DND-41 (cell line): Measurements from ENCODE around the gene ASB13.

Experiments
- CTCF ChIP-seq: IDR thresholded peaks from 2 replicates; pipeline ENCODE4 v1.5.1; 2012; ENCODE audit warnings: borderline replicate concordance, low read length, moderate library complexity, mild to moderate bottlenecking; ENCODE audit not compliant: poor library complexity, severe bottlenecking; ENCODE audit errors: extremely low read depth
- EZH2 ChIP-seq: IDR thresholded peaks from 3 replicates; pipeline ENCODE4 v1.6.1; 2012; ENCODE audit warnings: borderline replicate concordance, low read depth, mild to moderate bottlenecking, moderate library complexity, low read length, inconsistent platforms; ENCODE audit not compliant: severe bottlenecking

GRCh38 chr10:5694573-5694972, 28.2 kb upstream of the ASB13 start:
- no peak for TF ChIP-seq CTCF
- no peak for TF ChIP-seq EZH2
